Measurements from ENCODE around the gene CARD19. TPM values are rescaled to one million over a fixed set of nuclear protein-coding genes. Genes with fewer than 3 reads are reported as not detected.

The CARD19 gene
- total and polyA plus RNA-seq, 2 of the 8 experiments (the other 6 are each of a cell fraction or from before 2014, with no cell fraction given): 21.2 to 112 TPM

GRCh38 chr9:93149361-93149760 is 53.3 kb downstream of the CARD19 start:
- Histone ChIP-seq H3K79me2 (ENCODE audit: control insufficient read depth in 1 of 2, insufficient read depth in 2 of 2, low read length in 2 of 2) (no peaks in the 10 kb centered on the region), H3K4ac (replicated peaks; ENCODE audit: insufficient read length, low read depth, low read length) (no peak overlapping the region), H2AFZ (ENCODE audit: low read length) (no peak overlapping the region), H2BK20ac (ENCODE audit: low read length) (no peak overlapping the region), H3K14ac (ENCODE audit: insufficient read length) (no peak overlapping the region), H3K4me1 (replicated peaks in 1 of 4; ENCODE audit: control insufficient read depth in 3 of 4, insufficient read depth in 4 of 4, low read length in 3 of 4) (peaks cover 0 to 2% (median under 1%) of the 10 kb centered on the region in 4 experiments; a peak in 1 of 7 replicates), H2BK120ac (replicated peaks; ENCODE audit: low read depth, low read length) (no peak overlapping the region), H3K56ac (replicated peaks; ENCODE audit: insufficient read length, low read depth, low read length) (no peak overlapping the region), H3K23me2 (ENCODE audit: low read depth, low read length) (no peaks in the 10 kb centered on the region), H3K27ac (ENCODE audit: low read depth, low read length) (no peak overlapping the region), H2AK5ac (ENCODE audit: low read depth, low read length) (no peak overlapping the region), H4K8ac (ENCODE audit: extremely low read depth, insufficient read depth, low read length) (no peak overlapping the region), H3K4me3 (ENCODE audit: extremely low read depth in 1 of 4, insufficient read depth in 2 of 4, low read depth in 3 of 4, low read length in 4 of 4) (no peak overlapping the region), H4K20me1 (replicated peaks in 1 of 2; ENCODE audit: control insufficient read depth in 1 of 2, insufficient read depth in 2 of 2, low read length in 2 of 2) (no peaks in the 10 kb centered on the region), H2BK5ac (ENCODE audit: low read depth, low read length) (no peak overlapping the region), H3K23ac (ENCODE audit: insufficient read length) (no peak overlapping the region), H3K18ac (ENCODE audit: extremely low read depth, low read length) (no peak overlapping the region), H3K4me2 (ENCODE audit: insufficient read depth in 1 of 2, low read depth in 2 of 2, low read length in 2 of 2) (no peak overlapping the region), H3K9ac (replicated peaks in 1 of 4; ENCODE audit: extremely low read depth in 1 of 4, low read depth in 3 of 4, low read length in 3 of 4) (no peak overlapping the region), H3K36me3 (ENCODE audit: control insufficient read depth in 2 of 4, insufficient read depth in 4 of 4, low read length in 3 of 4) (no peaks in the 10 kb centered on the region; a peak in 1 of 8 replicates), H2BK15ac (ENCODE audit: low read length) (no peak overlapping the region), H3K27me3 (replicated peaks in 1 of 4; ENCODE audit: control insufficient read depth in 3 of 4, extremely low read depth in 1 of 4, insufficient read depth in 3 of 4, low read length in 3 of 4) (no peaks in the 10 kb centered on the region), H3K79me1 (ENCODE audit: low read depth, low read length) (no peaks in the 10 kb centered on the region), H4K5ac (ENCODE audit: insufficient read length, low read depth, low read length) (no peak overlapping the region), H4K91ac (replicated peaks; ENCODE audit: insufficient read length, low read length) (no peak overlapping the region), H3K9me3 (ENCODE audit: insufficient read depth in 2 of 2, low read depth in 1 of 2, low read length in 1 of 2) (no peaks in the 10 kb centered on the region; a peak in 1 of 4 replicates), H2BK12ac (ENCODE audit: low read depth, low read length) (no peak overlapping the region)
- ChIA-PET POLR2A (ENCODE audit: partially characterized antibody) (no interaction called here), CTCF (ENCODE audit: partially characterized antibody) (interaction anchor here (0.9 to 1.1 kb wide), 2 partner anchors 154 to 156 kb away, joined by 3 read pairs; no protein-coding TSS in a partner anchor)
- DNase-seq (ENCODE audit: low read depth in 1 of 2, low spot score in 2 of 2) (no peak), FAIRE-seq (no peak)
- no peak for TF ChIP-seq PHF8 (conservative IDR thresholded peaks at IDR 0.05; ENCODE audit: low read depth, low read length)
- TF ChIP-seq POLR2AphosphoS5 (IDR thresholded peaks at IDR 0.05; ENCODE audit: low read depth, low read length): no peak
- no peak for TF ChIP-seq CTBP2 (IDR thresholded peaks at IDR 0.05; ENCODE audit: borderline replicate concordance, insufficient read depth, insufficient read length, low read length)
- TF ChIP-seq SP1 (IDR thresholded peaks at IDR 0.05; ENCODE audit: low read depth, low read length): no peak
- no peak for TF ChIP-seq RFX5 (IDR thresholded peaks at IDR 0.05; ENCODE audit: borderline replicate concordance, low read depth, low read length)
- 81% methylated on average over 1 of the region's 1 CpG; no CpG with 5 or more reads in 1 of the 2 experiments for WGBS, 2 experiments (ENCODE audit: extremely low coverage in 1 of 2, insufficient coverage in 1 of 2, insufficient read length in 1 of 2, insufficient replicate concordance in 2 of 2, low coverage in 1 of 2, low lambda C conversion rate in 2 of 2, missing lambda C conversion rate in 1 of 2)

Data from H1 (cell line).